Right kidney (tissue), 1 donor: Measurements from ENCODE around the gene CLASP1.
"Not testable (repeated sequence)": the region's sequence is repeated elsewhere in the genome, so short reads cannot be mapped to it uniquely, and the experiment has no call there.

Source experiments
- DNase-seq: peaks from one replicate; pipeline ENCODE4 v3.0.0-alpha.2; 2016

Gene CLASP1

DNA sequence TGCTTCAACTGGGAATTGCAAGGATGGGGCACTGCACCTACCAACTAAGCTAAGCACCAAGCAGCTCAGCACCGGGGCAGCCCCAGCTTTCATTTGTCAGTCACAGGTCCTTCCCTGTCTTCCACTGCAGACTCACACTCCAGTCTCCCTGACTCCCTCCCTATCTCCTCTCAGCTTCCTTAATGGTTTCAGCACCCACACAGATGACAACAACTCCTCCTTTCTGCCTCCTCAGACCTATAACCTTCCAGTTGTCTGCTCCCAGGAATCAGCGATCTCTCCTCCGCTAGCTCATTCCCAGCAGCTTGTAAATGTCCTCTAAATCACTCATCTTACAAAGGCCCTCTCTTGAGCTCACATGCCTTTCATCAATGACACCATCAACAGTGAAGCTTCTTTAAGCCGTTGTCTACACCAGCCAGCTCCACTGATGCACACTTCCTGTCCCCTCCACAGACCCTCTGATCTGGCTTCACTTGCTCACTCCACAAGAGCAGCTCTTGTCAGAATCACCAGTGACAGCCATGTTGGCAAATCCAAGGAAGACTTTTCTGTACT is 32.1 kb downstream of the CLASP1 start:
- DNase-seq, result no peak

- DNase-seq, result no peak
Observed at GRCh38 chr2:121613774-121614173, 35.5 kb downstream of the CLASP1 start.

- DNase-seq, result no peak
Observed at GRCh38 chr2:121613152-121613551, 36.1 kb downstream of the CLASP1 start.

- no peak for DNase-seq
Observed at GRCh38 chr2:121611730-121612705, 37.2 kb downstream of the CLASP1 start.

DNA sequence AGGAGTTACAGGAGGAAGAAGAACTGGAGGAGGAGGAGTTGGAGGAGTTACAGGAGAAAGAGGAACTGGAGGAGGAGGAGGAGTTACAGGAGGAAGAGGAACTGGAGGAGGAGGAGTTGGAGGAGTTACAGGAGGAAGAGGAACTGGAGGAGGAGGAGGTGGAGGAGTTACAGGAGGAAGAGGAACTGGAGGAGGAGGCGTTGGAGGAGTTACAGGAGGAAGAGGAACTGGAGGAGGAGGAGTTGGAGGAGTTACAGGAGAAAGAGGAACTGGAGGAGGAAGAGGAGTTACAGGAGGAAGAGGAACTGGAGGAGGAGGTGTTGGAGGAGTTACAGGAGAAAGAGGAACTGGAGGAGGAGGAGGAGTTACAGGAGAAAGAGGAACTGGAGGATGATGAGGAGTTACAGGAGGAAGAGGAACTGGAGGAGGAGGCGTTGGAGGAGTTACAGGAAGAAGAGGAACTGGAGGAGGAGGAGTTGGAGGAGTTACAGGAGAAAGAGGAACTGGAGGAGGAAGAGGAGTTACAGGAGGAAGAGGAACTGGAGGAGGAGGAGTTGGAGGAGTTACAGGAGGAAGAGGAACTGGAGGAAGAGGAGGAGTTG is 38.1 kb downstream of the CLASP1 start:
- DNase-seq, result not testable (repeated sequence)

GRCh38 chr2:121610487-121610874 is 38.8 kb downstream of the CLASP1 start:
- DNase-seq, result not testable (repeated sequence)

GRCh38 chr2:121608967-121609366 is 40.3 kb downstream of the CLASP1 start:
- no peak for DNase-seq

GRCh38 chr2:121608367-121608766 is 40.9 kb downstream of the CLASP1 start:
- DNase-seq, result no peak

- DNase-seq, result no peak
Observed at GRCh38 chr2:121605820-121606733, 43.2 kb downstream of the CLASP1 start.

GRCh38 chr2:121603185-121603584 is 46.1 kb downstream of the CLASP1 start:
- DNase-seq, result no peak

- DNase-seq, result no peak
Observed at GRCh38 chr2:121599963-121600651, 49.2 kb downstream of the CLASP1 start.

- DNase-seq, result no peak
Observed at GRCh38 chr2:121598087-121598486, 51.2 kb downstream of the CLASP1 start.

- DNase-seq, result peak; percentile 18
Observed at GRCh38 chr2:121596221-121597080, 52.8 kb downstream of the CLASP1 start.

DNA sequence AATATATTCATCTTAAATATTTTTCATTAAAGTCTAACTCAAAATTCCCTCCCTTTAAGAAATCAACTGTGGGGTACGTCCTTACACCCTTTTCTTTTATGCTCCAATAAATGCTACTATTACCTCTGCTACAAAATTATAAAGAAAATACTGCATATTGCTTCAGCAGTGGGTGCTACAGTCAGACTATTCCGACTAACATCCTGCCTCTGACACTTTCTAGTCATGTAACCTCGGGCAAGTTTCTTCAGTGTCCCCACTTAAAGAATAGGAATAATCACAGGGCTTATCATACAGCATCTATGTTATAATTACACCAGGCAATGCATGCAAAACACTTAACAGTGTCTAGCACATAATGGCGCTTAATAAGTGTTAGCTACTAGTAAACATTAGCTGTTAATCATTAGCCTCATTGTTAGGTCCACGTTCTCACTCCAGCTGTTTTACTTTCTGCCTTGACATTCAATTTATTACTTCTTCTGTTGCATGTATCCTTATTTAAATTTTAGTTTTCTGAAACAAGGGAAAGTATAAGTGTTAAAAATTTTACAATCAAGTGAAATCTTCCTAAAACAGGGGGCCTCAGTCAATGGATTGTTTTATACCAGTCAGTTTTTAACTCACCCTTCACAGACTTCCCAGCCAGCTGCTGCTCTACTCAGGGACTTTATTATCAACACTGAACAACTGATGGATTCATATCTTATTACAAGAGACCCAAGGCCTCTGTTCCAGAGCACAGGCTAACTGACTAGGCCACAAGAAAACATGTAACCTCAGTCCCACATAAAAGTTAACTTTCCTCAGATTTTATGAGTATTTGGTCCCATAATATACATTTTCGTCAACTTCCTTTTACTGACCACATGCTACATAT is 54.0 kb downstream of the CLASP1 start:
- DNase-seq, result peak; percentile 5

DNA sequence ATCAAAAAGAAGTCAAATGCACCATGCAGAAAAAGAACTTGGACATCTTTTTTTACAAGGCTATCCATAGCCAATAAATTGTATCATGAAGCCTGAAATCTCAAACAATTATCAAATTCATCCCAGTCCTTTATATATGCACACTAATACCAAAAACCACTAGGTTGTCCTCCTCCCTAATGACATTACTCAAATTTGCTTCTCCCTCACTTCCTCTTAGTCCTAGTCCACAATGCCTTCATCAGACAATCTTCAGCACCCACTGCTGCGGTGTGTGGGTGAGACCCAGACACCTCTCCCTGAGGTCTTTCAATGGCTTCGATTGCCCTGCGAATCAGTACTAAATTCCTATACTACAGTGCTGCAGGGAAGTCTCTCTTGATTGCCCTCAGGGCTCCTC is 58.1 kb downstream of the CLASP1 start:
- no peak for DNase-seq

DNA sequence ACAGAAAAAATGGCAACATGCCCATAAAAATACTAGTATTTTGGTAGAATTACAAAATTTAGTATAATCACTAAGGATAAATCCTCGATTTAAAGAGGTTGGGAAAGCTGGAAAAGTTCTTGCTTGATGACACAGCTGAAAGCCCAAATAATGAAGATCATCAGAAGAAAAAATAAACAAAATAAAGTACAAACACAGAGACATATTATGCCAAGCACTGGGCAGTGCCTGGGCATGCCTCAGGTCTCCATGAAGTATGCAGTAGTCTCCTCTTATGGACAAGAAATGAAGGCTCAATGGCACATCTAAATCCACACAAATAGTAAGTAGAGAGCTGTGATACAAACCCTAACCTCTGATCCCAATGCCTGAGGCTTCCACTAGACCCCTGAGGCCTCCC is 60.9 kb downstream of the CLASP1 start:
- no peak for DNase-seq

- DNase-seq, result no peak
Observed at GRCh38 chr2:121587131-121587530, 62.1 kb downstream of the CLASP1 start.

DNA sequence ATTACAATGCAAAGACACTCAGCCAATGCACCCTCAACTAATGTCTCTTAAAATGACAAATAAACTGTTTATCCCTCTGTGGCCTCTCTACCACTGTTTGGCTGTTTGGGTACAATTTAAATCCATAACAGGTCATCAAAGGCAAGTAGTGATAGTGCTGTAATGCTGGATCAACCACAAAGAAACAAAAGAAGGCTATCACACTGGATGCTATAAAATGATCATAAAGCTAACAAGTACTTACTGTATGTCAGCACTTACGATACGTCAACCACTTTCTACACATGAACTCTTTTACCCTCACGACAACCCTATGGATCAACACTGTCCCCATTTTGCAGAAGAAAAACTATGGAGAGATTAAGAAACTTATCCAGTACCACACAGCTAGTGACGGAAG is 64.5 kb downstream of the CLASP1 start:
- DNase-seq, result no peak

GRCh38 chr2:121583555-121583954 is 65.7 kb downstream of the CLASP1 start:
- no peak for DNase-seq

- no peak for DNase-seq
Observed at GRCh38 chr2:121582272-121582671, 67.0 kb downstream of the CLASP1 start.
